NCI-H2107 (cell line): ENCODE results near the gene PVALEF.

ENCODE experiments used
- DNase-seq: peaks from one replicate; lab custom pipeline; 2025; lab: John Stamatoyannopoulos, UW

PVALEF gene

DNA sequence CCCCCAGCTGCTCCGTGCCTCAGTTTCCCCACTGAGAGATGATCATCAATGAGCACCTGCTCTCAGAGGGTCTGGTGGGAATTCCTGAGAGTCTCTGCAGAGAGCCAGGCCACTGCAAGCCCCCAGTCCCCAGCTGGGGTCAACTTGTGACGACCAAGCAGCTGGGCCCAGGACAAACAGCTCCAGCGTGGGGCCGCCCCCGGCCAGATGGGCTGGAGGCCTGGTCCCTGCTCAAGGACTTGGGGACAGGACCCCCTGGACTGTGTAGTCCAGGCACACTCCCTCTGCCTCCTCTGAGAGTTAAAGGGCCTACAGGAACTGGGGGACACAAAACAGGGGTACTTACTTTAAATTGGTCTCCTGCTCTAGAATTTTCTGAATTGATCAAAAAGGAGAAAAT is 17.3 kb downstream of the PVALEF start:
- DNase-seq: no peak

DNA sequence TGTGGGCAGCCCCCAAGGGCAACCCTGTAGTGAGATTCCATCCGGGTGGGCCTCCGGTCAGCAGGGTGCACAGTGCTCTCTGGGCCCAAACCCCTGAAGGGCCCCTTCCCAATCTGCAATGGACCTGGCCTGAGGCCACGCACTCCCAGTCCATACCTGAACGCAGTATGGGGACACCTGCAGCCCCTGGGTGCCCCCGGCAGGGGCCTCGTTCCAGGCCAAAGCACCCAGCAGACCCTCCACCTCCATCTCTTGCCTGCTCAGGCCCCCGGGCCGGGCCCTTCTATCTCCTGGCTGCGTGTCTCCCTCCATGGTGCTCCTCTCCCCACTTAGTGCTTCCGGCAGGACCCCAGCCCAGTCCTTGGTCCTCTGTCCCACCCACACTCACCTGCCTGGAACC is 18.0 kb downstream of the PVALEF start:
- no peak for DNase-seq

DNA sequence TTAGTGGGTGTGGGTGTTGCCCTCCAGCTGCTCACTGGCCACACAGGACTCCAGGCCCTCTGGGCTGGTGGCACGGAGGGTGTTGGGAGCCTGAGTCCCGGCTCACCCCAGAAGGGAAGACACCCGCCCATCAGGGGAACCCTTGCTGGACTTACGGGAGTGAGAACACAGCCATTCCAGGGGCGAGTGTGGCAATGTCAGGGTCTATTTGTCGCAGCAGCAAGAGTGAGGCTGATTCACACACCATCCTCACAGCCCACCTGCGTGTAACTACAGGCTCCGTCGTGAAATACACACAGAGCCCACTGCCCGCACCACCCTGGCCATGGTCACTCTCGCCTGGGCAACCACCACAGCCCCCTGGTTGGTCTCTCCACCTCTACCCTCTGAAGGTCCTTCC is 18.5 kb downstream of the PVALEF start:
- no peak for DNase-seq

DNA sequence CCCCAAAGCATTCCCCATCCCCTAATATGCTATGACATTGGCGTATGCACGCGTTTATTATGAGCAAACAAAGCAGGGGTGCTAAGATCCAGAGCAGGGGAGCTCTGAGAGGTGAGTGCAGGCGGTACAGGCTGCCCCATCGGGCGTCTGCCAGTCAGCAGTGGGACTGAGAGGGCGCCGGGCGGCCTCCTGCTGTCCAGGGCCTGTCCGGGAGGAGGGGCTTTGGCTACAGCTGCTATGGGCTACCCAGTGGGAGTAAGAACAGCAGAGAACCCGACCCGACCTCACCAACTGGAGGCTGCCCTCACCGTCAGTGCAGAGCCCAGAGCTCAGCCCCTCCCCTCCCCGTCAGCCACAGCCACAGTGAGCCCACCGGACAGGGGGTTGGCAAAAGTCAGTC is 19.2 kb downstream of the PVALEF start:
- DNase-seq: no peak

DNA sequence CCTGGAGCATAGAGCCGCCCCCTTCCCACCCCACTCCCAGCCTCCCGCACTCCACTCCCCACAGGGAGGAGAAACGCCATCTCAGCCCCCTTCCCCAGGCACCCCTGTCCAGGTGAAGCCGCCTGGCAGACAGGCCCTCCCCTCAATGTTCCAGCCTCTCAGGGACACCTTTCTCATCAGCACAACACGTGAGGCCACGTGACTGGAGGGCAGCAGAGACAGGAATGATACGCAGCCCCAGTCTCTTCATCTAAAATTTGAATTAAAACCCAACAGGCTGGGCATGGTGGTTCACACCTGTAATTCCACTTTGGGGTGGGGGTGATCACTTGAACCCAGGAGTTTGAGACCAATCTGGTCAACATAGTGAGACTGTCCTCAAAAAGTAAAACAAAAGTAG is 20.9 kb downstream of the PVALEF start:
- DNase-seq: no peak

DNA sequence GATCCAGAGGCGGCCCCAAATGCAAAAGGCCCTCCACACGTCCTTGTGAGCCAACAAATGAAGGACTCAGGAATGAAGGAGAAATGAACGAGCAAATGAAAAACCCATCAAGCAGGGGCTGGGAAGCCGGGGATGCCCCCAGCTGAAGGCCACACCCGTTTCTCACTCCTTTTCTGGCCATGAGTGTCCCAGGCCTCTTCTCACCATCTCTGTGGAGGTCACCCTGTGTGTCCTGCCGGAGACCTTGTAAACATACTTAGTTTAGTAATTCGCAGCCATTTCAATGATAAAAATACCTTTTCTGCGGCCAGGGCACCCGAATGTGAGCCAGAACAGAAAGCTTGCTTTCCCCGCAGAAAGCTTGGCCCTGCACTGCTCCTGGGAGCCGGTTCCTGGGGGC is 21.8 kb downstream of the PVALEF start:
- DNase-seq: no peak

DNA sequence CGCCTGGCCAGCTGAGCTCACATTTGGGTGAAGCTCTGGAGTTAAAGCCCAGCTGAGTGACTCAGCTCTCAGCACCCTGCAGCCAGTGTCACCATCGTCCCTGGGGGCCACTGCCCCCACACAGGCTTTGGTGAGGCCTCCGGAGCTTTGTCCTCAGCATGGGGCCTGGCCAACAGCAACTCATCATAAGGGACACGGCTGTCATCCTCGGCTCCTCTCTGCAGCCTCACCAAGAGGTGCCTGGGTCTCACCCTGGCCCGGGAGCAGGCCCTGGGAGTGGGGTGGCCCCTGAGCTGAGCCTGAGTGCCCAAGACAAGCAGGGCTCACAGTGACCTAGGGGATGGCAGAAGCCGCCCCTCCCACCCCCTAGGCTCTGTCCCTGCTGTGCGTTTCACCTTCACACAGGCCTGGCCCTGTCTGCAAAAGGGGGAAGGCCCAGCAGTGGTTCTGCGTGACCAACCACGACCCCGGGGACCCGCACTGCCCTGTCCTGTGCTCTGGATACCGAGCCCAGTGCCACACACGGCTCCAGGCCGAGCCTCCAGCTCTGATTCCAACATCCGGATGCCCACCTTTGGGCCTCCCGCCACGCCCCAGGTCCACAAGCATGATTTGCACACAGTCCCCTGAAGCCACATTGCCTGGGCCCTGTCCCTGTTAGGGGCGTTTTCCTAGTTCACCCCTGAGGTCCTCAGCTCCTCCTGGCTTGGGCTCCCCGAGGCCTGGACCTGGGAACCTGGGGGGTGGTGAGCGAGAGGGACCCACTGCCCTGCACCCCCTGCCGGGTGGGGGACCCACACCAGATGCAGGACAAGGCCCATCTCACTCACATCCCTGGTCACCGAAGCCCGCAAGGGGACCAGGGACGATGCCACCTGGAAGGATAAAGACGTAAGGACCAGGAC is 22.5 kb downstream of the PVALEF start:
- DNase-seq: no peak

DNA sequence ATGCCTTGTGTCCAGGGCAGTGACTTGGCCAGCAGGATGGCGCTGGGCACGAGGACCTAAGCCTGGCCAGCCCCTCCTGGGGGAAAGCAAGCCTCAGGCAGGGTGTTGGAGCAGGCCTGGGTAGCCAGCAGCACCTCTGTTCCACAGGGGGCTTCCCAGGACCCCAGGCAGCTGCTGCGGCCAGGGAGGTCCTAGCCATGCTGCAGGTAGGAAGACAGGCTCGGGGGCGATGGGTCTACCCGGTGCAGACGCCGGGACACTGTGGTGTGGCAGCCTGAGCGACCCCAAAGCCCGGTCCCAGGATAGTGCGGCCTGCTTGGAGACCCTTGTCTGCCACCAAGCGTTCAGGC is 23.2 kb downstream of the PVALEF start:
- no peak for DNase-seq

DNA sequence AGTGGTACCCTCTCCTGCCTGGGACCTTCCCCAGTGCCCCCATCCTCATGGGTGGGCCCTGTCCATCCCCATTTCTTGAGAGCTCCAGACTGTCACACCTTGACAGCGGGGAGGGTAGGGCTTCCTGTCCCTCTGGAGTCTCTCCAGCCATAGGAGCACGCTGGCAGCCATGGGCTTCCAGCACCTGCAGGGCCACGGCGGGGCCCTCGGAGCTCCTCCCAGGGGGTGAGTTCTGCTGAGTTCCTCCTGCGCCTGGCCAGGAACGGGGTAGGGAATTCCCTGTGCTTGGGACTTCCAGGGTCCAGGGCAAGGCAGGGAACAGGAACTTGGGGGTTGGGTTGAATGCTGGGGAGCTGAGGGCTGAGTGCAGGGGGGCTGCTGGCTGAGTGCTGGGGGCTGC is 23.7 kb downstream of the PVALEF start:
- no peak for DNase-seq

DNA sequence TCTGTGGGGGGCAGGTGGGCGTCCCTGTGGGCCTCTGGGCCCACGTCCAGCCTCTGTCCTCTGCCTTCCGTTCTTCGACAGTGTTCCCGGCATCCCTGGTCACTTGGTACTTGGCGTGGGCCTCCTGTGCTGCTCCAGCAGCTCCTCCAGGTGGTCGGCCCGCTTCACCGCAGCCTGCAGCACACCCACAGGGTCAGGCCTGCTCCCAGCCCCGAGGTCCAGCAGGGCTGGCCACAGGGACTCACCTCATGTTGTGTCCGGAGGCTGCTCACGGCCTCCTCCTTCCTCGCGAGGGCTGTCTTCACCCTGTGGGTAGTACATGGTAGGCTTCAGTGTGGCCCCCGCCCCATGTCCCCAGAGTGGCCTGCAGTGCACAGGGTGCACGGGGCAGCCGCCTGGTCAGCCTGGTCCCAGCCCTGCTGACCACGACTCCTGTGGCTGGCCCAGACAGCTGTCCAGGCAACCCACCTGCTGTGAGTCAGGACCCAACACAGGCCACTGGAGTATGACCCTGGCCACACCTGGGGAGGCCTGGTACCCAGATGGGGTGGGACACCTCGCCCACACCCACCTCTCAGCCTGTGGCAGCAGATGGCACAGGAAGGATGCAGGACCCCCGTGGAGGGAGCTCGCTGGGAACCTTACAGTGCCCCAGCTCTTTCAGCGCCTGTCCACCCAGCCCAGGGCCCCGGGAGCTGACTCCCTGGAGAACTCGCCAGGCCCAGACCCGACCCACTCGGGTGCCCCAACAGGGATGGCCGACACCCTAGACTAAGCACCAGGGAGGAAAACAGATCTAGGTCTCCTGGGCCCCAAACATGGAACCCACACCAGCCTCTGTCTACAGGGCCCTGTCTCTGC is 24.6 kb downstream of the PVALEF start:
- no peak for DNase-seq

DNA sequence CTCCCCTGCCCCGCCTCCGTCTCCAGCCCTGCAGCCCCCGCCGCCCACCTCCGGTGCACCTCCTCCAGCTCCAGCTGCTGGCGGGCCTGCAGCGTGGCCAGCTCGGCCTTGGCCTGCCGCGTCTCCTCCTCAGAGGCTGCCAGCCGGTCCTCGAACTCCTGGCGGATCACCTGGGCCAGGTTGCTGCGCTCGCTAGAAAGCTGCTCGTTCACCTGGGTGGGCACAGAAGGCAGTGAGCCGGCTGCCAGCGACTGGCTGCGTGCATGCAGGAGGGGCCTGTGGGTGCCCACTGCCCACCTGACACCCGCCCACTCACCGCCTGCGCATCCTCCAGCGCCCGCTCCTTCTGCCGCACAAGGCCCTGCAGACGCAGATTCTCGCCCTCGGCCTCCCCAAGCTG is 25.3 kb downstream of the PVALEF start:
- no peak for DNase-seq

DNA sequence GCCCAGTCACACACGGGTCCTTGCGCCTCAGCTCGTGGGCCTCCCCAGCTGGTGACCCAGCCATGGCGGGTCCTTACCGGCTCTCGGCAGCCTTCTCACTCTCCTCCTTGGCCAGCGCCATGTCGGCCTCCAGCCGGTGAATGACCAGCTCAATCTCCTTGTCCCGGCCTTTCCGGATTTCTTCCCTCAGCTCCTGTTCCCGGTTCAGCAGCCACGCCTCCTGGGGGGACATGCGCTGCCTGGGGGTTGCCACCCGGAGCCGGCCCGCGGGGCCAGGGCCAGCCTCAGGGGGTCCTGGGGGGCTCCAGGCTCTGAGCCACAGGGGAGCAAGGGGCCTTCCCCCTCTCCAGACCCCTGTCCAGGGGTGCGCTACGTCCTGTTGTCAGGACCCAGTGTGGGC is 25.8 kb downstream of the PVALEF start:
- no peak for DNase-seq

DNA sequence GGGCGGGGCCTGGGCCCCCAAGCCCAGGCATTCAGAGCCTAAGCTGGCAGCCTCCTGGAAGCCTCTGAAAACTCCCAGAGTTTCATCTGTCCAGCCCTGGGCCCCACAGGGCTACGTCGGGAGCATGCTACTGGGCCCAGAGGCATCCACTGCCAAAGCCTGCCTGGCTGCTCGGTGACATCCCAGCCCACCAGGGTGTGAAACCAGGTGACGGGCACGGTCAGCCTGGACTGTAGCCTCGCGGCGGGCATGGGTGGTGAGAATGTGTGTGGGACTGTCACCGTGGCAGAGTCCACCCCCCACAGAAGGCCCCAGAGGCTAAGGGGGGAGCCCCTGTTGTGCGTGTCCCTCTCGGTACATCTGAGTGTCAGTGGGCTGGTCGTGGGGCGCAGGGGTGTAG is 26.3 kb downstream of the PVALEF start:
- no peak for DNase-seq

DNA sequence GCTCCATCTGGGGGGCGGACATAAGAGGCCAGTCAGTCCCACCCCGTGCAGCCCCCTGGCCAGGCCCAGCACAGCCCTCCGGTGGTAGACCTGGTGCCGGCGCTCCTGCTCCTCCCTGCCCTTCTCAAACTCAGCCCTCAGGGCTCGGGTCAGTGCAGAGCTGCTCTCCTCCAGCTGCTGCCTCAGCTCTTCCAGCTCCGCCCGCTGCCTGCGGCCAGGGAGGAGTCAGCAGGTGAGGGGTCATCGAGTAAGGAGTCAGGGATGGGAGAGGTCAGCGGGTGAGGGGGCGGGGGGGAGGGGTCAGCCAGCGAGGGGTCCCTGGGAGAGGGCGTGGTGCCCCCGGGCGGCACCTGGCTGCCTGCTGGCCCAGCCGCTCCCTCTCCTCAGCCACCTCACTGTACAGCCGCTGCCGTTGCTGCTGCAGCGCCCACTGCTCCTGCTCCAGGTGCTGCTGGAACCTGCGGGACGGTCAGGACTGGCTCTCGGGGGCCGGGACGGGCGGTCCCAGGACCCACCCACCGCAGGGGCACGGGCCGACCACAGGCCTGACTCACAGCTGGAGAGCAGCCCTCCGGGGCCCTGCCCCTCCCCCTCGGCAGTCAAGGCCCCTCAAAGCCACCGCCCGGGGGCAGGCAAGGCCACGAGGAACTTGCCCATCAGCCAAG is 27.2 kb downstream of the PVALEF start:
- no peak for DNase-seq

DNA sequence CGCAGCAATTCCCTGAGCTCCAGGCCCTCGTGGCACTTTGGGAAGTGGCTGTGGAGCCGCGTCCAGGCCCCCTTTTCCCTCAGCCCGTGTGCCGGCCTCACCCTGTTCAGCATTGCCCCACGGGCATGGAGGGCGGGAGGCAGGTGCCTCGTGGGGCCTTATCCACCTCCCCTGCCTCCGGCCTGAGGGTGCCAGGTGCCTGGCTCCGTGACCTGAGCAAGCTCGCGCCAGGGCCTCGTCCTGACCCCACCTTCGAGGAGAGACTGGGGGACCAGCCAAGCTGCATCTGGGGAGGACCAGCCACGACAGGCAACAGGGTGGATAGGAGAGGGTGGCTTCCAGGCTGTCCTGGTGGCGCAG is 27.7 kb downstream of the PVALEF start:
- DNase-seq: no peak

DNA sequence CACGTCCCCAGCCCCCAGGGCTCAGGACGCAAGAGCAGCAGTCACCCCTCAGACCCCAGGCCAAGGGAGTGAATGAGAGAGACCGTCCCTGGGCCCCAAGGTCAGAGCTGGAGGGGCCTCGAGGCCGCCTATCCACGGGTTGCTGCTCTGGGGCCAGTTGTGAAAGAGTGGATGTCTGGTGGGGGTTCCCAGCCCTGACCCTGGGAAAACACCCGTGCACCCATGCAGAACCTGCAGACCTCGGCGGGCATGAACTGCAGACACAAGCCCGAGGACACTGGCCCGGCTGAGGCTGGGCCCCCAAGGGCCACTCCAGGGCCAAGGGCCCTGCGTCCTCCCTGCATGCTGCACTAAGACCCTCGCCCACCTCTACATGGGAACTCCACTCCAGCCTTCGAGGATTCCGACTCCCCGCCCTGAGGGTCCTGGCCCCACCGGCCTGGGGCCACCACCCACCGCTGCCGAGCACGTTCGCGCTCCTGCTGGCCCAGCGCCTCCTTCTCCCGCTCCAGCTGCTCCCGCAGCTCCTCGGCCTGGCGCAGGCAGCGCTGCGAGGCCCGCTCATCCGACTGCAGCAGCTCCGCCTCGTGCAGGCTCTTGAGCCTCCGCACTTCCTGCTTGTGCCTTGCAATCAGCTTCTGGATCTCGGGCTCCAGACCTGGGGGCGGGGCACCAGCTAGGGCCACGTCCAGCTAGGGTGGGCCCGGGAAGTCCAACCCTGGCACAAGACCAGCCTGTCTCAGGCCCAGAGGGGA is 28.3 kb downstream of the PVALEF start:
- no peak for DNase-seq

DNA sequence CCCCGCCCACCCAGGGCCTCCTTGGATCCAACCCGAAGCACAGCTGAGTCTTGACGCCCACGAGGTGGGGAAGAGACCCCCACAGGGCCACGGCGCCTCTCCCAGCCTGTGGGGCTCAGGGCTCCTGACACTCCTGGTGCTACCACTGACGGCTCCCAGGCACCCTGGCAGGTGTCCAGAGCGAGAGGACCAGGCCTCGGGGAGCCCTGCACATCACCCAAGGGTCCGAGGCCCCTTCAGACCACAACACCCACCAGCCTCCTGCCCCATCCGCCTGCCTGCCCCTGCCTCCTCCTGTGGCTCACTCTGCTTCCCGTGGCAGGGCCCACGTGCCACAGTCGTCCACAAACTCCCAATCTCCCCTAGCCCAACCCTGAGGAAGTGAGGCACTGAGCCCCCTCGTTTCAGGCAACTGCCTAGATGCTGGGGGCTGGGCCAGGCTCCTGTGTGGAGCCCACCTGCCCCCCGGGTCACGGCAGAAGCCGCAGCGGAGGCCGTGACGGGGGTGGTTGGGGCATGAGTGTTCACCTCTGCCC is 29.0 kb downstream of the PVALEF start:
- no peak for DNase-seq

DNA sequence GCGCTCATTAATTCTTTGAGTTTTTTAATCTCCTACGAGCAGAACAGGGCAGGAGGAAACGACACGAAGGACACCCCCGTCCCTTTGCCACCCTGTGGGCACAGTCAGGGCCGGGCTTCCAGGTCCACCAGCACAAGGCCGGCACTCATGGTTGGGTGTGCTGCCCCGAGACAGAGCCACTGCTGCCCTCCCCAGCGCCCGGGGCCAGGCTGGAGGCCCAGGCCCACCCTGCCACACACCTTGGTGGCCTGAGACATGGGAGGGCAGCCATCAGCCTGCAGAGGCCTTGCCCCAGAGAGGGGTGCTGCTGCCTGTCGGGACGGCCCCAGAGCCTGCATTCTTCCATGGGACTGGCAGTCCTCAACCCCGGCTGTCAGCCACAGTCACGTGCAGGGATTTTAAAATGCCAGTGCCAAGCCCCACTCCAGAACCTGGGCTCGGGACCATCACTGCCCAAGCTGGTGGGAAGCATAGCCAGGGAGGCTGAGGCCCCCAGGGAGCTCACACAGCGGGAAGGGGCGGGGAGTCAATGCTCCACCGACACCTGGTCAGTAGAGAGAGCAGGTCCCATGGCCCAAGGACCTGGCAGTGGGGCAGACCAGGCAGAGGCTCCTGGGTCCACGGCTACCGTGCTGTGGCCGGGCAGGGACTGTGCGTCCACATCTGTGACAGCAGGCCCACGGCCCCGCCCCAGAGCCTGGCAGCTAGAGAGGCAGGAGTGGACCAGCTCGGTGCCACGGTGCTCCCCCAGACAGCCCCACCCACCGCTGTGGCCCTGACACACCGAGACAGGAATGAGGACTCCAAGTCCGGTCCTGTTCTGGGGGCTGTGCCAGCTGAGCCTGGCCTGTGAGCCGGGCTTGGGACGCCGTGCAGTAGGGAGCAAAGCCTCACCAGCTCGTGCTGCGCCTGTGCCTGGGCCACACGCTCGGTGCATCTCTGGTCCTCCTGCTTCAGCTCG is 29.9 kb downstream of the PVALEF start:
- no peak for DNase-seq

DNA sequence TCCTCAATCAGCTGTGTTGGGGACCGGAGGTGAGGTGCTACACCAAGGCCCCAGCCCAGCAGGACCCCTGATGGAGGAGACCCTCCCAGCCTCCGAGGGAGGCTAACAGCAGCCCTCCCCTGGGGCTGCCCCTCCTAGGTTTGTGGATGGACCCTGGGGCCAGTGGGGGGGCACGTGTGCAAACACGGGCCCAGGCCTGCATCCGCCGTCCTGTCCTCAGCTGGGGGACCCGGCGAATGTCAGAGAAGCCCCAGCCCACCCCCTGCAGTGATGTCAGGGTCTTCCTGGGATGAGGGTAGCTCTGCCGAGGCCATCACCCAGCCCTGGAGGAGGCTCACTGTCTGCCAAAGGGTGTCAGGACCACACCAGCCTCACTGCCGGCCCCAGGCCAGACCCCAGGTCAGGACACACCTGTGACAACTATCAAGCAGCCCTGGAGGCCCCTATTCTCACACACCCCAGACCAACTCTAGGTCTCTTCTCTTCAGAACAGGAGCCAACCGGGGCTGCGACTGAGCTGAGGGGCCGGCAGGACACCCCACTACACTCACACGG is 30.7 kb downstream of the PVALEF start:
- no peak for DNase-seq
